K562 (cell line): ENCODE results near the gene TMA7B. TPM values are rescaled to one million over a fixed set of nuclear protein-coding genes. Genes with fewer than 3 reads are reported as not detected.

Experiments used
- ARNT ChIP-seq, 2 experiments: fragments of 450-650 bp; IDR thresholded peaks; 2 replicates each; pipeline ENCODE4 v1.6.1; 2016; ENCODE audit warnings: mild to moderate bottlenecking in 1 of 2
- CBFA2T2 ChIP-seq: fragments of 450-650 bp; conservative IDR thresholded peaks from 2 replicates; pipeline ENCODE4 v1.6.1; 2017; ENCODE audit warnings: mild to moderate bottlenecking
- CBX5 ChIP-seq: IDR thresholded peaks from 2 replicates; pipeline ENCODE4 v1.6.1; 2014; ENCODE audit warnings: low read depth, borderline replicate concordance
- EGR1 ChIP-seq: fragments of 450-650 bp; conservative IDR thresholded peaks from 2 replicates; pipeline ENCODE4 v1.6.1; 2017; ENCODE audit warnings: mild to moderate bottlenecking
- MAZ ChIP-seq, 2 experiments: fragments of 450-650 bp in 1 of 2; sonication (generic) in 1 of 2; formaldehyde crosslinking; IDR thresholded peaks in 1 of 2; conservative IDR thresholded peaks in 1 of 2; 2 replicates each; pipeline versions ENCODE4 v1.4.0 to v1.5.0; 2020; ENCODE audit warnings: mild to moderate bottlenecking in 1 of 2, missing genetic modification reagents in 1 of 2
- NCOA1 ChIP-seq: fragments of 450-650 bp; IDR thresholded peaks from 2 replicates; pipeline ENCODE4 v1.6.1; 2016; ENCODE audit warnings: low read depth
- PBX2 ChIP-seq, 2 experiments: IDR thresholded peaks in 1 of 2; conservative IDR thresholded peaks in 1 of 2; 2 replicates each; pipeline ENCODE4 v1.6.1; 2016; ENCODE audit warnings: low read depth in 2 of 2, mild to moderate bottlenecking in 1 of 2, missing compliant biosample characterization in 1 of 2, missing genetic modification characterization in 1 of 2, moderate library complexity in 1 of 2
- THAP12 ChIP-seq: fragments of 250-450 bp; sonication (Bioruptor Pico); IDR thresholded peaks from 2 replicates; pipeline ENCODE4 v1.9.0; 2021; ENCODE audit warnings: mild to moderate bottlenecking, inconsistent platforms
- ZFX ChIP-seq: sonication (generic); formaldehyde crosslinking; IDR thresholded peaks from 2 replicates; pipeline ENCODE4 v1.8.0; 2022; ENCODE audit warnings: mild to moderate bottlenecking, missing genetic modification reagents, moderate library complexity
- ZNF12 ChIP-seq: sonication (generic); formaldehyde crosslinking; IDR thresholded peaks from 2 replicates; pipeline ENCODE4 v1.4.0; 2020; ENCODE audit warnings: mild to moderate bottlenecking, missing genetic modification reagents
- ZNF140 ChIP-seq: fragments of 250-450 bp; sonication (Bioruptor Pico); IDR thresholded peaks from 2 replicates; pipeline ENCODE4 v1.8.0; 2021; ENCODE audit warnings: moderate library complexity, mild to moderate bottlenecking, inconsistent platforms
- ZNF318 ChIP-seq, 2 experiments: fragments of 450-650 bp; IDR thresholded peaks; 2 replicates each; pipeline ENCODE4 v1.6.1; 2016; ENCODE audit warnings: mild to moderate bottlenecking in 2 of 2, borderline replicate concordance in 1 of 2, low read depth in 1 of 2, moderate library complexity in 1 of 2
- polyA plus RNA-seq, 8 experiments: library from polyadenylated mRNA; depleted of rRNA in 4 of 8; stranded (reverse) in 5 of 8; unstranded in 3 of 8; fragments of >200 nt; fragmentation: Nextera tagmentation in 2 of 8; fragmentation: Illumina TruSeq in 1 of 8; extraction: Ambion mirVana in 2 of 8; extraction: Trizol in 1 of 8; gene quantifications; 2 replicates each; pipeline versions ENCODE4 v1.2.1 to v1.2.3, GENCODE V29; 2011 to 2014; ENCODE audit warnings: inconsistent platforms in 1 of 8, missing spikeins in 1 of 8
- total RNA-seq, 7 experiments: library from RNA; depleted of rRNA in 6 of 7; stranded (reverse); fragments of >200 nt in 6 of 7; fragmentation: Illumina TruSeq in 2 of 7; extraction: Trizol in 2 of 7; gene quantifications; 2 replicates each; pipeline versions ENCODE4 v1.2.1 to v1.2.3, GENCODE V29; 2011 to 2021; ENCODE audit warnings: low replicate concordance in 1 of 7

The TMA7B gene
- total and polyA plus RNA-seq, 9 of the 15 experiments (the other 6 are each of a cell fraction or from before 2014, with no cell fraction given), result 5.6 to 14.2 (median 11.8) TPM

GRCh38 chr22:39946503-39947219 is 13.5 kb upstream of the TMA7B start (continued):
- no peak for TF ChIP-seq PBX2 (CRISPR knock-in tag; IDR thresholded peaks at IDR 0.05; ENCODE audit: low read depth)
- TF ChIP-seq PBX2 (tag; conservative IDR thresholded peaks at IDR 0.05; ENCODE audit: low read depth), result peak; percentile 55
- TF ChIP-seq ZNF318 (IDR thresholded peaks at IDR 0.05; ENCODE audit: borderline replicate concordance in 1 of 2, low read depth in 1 of 2), result 0 out of 4 replicates have a peak, but pooled peaks of 1 of the 2 experiments have one; percentile 41
- peak; percentile 88 for TF ChIP-seq CBFA2T2
- no peak; a peak in 1 of 4 replicates for TF ChIP-seq ARNT (IDR thresholded peaks at IDR 0.05)
- no peak for TF ChIP-seq THAP12 (CRISPR knock-in tag)
- TF ChIP-seq EGR1, result no peak
- TF ChIP-seq ZFX (CRISPR knock-in tag), result peak; percentile 59
- TF ChIP-seq CBX5, result no peak
- no peak for TF ChIP-seq ZNF12
- no peak for TF ChIP-seq ZNF140 (CRISPR knock-in tag)
- TF ChIP-seq NCOA1, result peak; percentile 74; the same call in 1 of the 2 replicates
- TF ChIP-seq MAZ (CRISPR knock-in tag; conservative IDR thresholded peaks at IDR 0.05 in 1 of 2, IDR thresholded peaks at IDR 0.05 in 1 of 2), result peak; percentile 16 to 54; a peak in 3 of 4 replicates
